ENCODE measurements around the gene ABTB1.

Gene ABTB1

DNA sequence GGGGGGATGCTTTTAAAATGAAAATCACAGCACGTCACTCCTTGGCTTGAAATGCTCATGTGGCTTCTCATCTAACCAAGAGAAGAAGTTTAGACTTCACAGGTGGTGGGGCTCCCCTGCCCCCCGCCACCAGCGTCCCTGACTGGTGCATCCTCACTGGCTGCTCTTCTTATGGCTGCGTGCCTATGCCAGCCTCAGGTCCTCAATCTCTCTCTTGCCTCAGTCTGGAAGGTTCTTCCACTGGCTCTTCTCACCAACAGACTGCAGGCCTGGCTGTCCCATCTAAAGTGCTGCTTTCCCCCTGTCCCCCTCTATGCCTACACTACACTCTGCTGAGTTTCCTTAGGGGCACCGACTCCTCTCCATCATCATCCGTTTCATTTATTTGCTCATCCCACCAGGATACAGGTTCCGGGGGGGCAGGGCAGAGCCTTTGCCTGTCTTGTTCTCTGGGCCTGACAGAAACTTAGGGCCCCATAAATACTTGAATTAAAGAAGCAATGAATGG is 20.6 kb downstream of the ABTB1 start:
- H3K18ac ChIP-seq (ENCODE audit: low read depth in 1 of 2, low read length in 2 of 2) = no peak overlapping the region
- H2BK15ac ChIP-seq (ENCODE audit: low read depth, poor library complexity, severe bottlenecking) = no peak overlapping the region
- no peak overlapping the region for H3K4me2 ChIP-seq (ENCODE audit: low read length, poor library complexity, severe bottlenecking)
- H3K4me3 ChIP-seq (ENCODE audit: insufficient read depth in 1 of 2, low read depth in 1 of 2, low read length in 2 of 2) = no peak overlapping the region
- H4K91ac ChIP-seq (ENCODE audit: low read length) = no peak overlapping the region
- peaks cover 41 to 49% of the 10 kb centered on the region in 2 experiments for H3K36me3 ChIP-seq (ENCODE audit: control insufficient read depth in 1 of 2, insufficient read depth in 2 of 2, low read depth in 1 of 2, low read length in 2 of 2)
- H2BK120ac ChIP-seq (ENCODE audit: low read depth, low read length) = no peak overlapping the region
- no peak overlapping the region for H2BK12ac ChIP-seq (ENCODE audit: low read length in 2 of 2)
- no peak overlapping the region for H4K8ac ChIP-seq (ENCODE audit: low read length)
- no peak overlapping the region for H2AFZ ChIP-seq (ENCODE audit: low read depth, low read length)
- no peak overlapping the region for H3K4ac ChIP-seq (ENCODE audit: low read depth in 1 of 2, low read length in 2 of 2)
- H3K79me1 ChIP-seq (replicated peaks; ENCODE audit: low read length, poor library complexity, severe bottlenecking) = peaks cover 19% of the 10 kb centered on the region
- H2AK5ac ChIP-seq (ENCODE audit: low read length, severe bottlenecking) = peak overlapping the region; percentile 1
- no peak overlapping the region for H3K23ac ChIP-seq (ENCODE audit: low read length in 2 of 2)
- no peaks in the 10 kb centered on the region for H3K9me3 ChIP-seq (ENCODE audit: control insufficient read depth, low read length)
- 95% methylated on average over 7 of the region's 7 CpGs for WGBS
- no peak overlapping the region for H3K27ac ChIP-seq (ENCODE audit: low read length, poor library complexity, severe bottlenecking)
- no peak overlapping the region for H3K9ac ChIP-seq (ENCODE audit: low read length)
- H3K4me1 ChIP-seq (ENCODE audit: control insufficient read depth, insufficient read depth, low read depth, low read length) = peaks cover 69% of the 10 kb centered on the region
- H3K27me3 ChIP-seq (ENCODE audit: control insufficient read depth in 1 of 2, insufficient read depth in 1 of 2, low read length in 2 of 2) = no peaks in the 10 kb centered on the region
- H3K14ac ChIP-seq (ENCODE audit: low read length in 2 of 2) = no peak overlapping the region
- H2BK5ac ChIP-seq (ENCODE audit: low read depth, low read length, poor library complexity, severe bottlenecking) = no peak overlapping the region
- DNase-seq = no peak

DNA sequence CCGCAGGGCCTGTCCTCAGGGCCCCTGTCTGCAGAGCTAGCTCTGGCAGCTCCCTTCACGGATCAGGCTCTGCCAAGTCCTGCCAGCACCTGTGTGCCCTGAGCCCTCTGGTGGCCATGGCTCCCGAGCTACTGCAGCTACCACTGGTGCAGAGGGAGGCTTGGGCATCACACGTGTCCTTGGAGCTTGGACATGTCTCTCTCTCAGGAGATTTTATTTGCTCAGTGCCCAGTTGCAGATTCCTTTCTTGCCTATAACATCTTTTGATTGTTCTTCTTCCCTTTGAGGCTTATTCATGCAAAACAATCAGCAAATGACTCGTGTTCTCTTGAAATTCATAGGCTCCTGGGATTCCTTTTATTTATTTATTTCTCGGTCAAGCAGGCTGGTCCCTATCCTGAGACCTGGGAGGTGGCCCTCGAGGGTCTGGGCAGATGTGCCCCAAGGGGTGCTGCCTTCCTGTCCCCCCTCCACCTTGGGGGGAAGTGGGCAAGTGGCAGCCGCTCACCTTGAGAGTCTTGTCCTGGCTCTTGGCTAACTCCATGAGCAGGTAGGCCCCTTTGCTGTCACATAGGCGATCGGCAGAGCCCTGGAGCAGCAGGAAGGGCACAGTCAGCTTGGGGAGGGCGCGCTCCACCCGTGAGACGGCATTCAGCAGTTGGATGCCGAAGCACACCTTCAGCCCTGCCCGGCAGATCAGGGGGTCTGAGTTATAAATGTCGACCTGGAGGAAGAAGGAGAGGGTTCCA is 21.9 kb downstream of the ABTB1 start:
- Histone ChIP-seq H3K27me3 (ENCODE audit: control insufficient read depth in 1 of 2, insufficient read depth in 1 of 2, low read length in 2 of 2) (no peaks in the 10 kb centered on the region), H2BK120ac (ENCODE audit: low read depth, low read length) (no peak overlapping the region), H3K79me1 (replicated peaks; ENCODE audit: low read length, poor library complexity, severe bottlenecking) (peaks cover 20% of the 10 kb centered on the region), H3K4me2 (ENCODE audit: low read length, poor library complexity, severe bottlenecking) (no peak overlapping the region), H4K91ac (ENCODE audit: low read length) (no peak overlapping the region), H2AK5ac (ENCODE audit: low read length, severe bottlenecking) (peak overlapping the region; percentile 60), H3K4me1 (ENCODE audit: control insufficient read depth, insufficient read depth, low read depth, low read length) (peaks cover 64% of the 10 kb centered on the region), H2BK15ac (ENCODE audit: low read depth, poor library complexity, severe bottlenecking) (no peak overlapping the region), H3K4me3 (ENCODE audit: insufficient read depth in 1 of 2, low read depth in 1 of 2, low read length in 2 of 2) (no peak overlapping the region), H4K8ac (ENCODE audit: low read length) (no peak overlapping the region), H3K36me3 (ENCODE audit: control insufficient read depth in 1 of 2, insufficient read depth in 2 of 2, low read depth in 1 of 2, low read length in 2 of 2) (peaks cover 33 to 43% of the 10 kb centered on the region in 2 experiments), H3K9ac (ENCODE audit: low read length) (no peak overlapping the region), H2BK12ac (ENCODE audit: low read length in 2 of 2) (no peak overlapping the region), H2BK5ac (ENCODE audit: low read depth, low read length, poor library complexity, severe bottlenecking) (no peak overlapping the region), H3K9me3 (ENCODE audit: control insufficient read depth, low read length) (no peaks in the 10 kb centered on the region), H2AFZ (ENCODE audit: low read depth, low read length) (no peak overlapping the region), H3K14ac (ENCODE audit: low read length in 2 of 2) (no peak overlapping the region), H3K23ac (ENCODE audit: low read length in 2 of 2) (no peak overlapping the region), H3K18ac (ENCODE audit: low read depth in 1 of 2, low read length in 2 of 2) (peak overlapping the region in 1 of 2 experiments; percentile 24), H3K4ac (ENCODE audit: low read depth in 1 of 2, low read length in 2 of 2) (no peak overlapping the region), H3K27ac (ENCODE audit: low read length, poor library complexity, severe bottlenecking) (no peak overlapping the region)
- WGBS = 86% methylated on average over 17 of the region's 17 CpGs
- DNase-seq = no peak

DNA sequence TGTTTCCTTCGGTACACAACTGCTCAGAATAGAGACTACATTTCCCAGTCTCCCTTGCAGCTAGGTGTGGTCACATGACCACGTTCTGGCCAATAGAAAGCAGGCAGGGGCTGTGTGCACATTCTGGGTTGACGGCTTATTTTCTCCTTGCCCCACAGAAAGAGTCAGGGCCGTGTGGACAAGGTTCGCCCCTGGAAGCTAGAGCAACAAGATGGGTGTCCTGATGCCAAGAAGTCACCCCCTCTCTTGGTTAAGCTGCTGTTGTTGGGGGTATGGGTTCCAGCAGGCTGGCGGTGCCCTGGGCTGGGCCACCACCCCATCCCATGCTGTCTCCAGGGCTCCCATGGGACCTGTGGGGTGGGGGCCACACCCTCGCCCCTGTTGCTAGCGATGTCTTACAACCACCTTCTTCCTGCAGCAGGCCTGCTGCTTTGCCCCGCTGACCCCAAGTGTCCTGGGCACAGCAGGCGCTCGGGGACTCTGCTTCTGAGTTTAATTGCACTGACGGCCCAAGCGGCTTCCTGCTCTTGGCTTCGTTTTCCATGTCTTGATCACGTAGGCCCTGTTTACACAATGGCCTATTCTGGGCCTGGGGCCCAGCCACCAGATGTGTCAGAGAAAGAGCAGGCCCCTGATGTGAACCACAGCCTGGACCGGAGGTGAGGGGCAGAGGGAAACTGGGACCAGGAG is 24.9 kb downstream of the ABTB1 start:
- Histone ChIP-seq H4K91ac (ENCODE audit: low read length) (peak overlapping the region; percentile 94), H3K4me3 (ENCODE audit: insufficient read depth in 1 of 2, low read depth in 1 of 2, low read length in 2 of 2) (peak overlapping the region in 1 of 2 experiments; percentile 25), H2BK5ac (ENCODE audit: low read depth, low read length, poor library complexity, severe bottlenecking) (no peak overlapping the region), H3K79me1 (replicated peaks; ENCODE audit: low read length, poor library complexity, severe bottlenecking) (peaks cover 36% of the 10 kb centered on the region), H4K8ac (ENCODE audit: low read length) (peak overlapping the region; percentile 98), H3K27me3 (ENCODE audit: control insufficient read depth in 1 of 2, insufficient read depth in 1 of 2, low read length in 2 of 2) (no peaks in the 10 kb centered on the region), H2AFZ (ENCODE audit: low read depth, low read length) (peak overlapping the region; percentile 30), H2BK15ac (ENCODE audit: low read depth, poor library complexity, severe bottlenecking) (peak overlapping the region; percentile 35), H3K23ac (ENCODE audit: low read length in 2 of 2) (no peak overlapping the region), H3K18ac (ENCODE audit: low read depth in 1 of 2, low read length in 2 of 2) (peak overlapping the region; percentile 74 to 81), H3K4ac (ENCODE audit: low read depth in 1 of 2, low read length in 2 of 2) (peak overlapping the region; percentile 55 to 84), H3K36me3 (ENCODE audit: control insufficient read depth in 1 of 2, insufficient read depth in 2 of 2, low read depth in 1 of 2, low read length in 2 of 2) (peaks cover 17 to 48% of the 10 kb centered on the region in 2 experiments), H2BK120ac (ENCODE audit: low read depth, low read length) (peak overlapping the region; percentile 74), H3K4me2 (ENCODE audit: low read length, poor library complexity, severe bottlenecking) (no peak overlapping the region), H3K9ac (ENCODE audit: low read length) (peak overlapping the region; percentile 64), H3K9me3 (ENCODE audit: control insufficient read depth, low read length) (no peaks in the 10 kb centered on the region), H2BK12ac (ENCODE audit: low read length in 2 of 2) (peak overlapping the region; percentile 69 to 79), H3K27ac (ENCODE audit: low read length, poor library complexity, severe bottlenecking) (peak overlapping the region; percentile 63), H3K14ac (ENCODE audit: low read length in 2 of 2) (peak overlapping the region in 1 of 2 experiments; percentile 6), H2AK5ac (ENCODE audit: low read length, severe bottlenecking) (peak overlapping the region; percentile 14), H3K4me1 (ENCODE audit: control insufficient read depth, insufficient read depth, low read depth, low read length) (peaks cover 50% of the 10 kb centered on the region)
- 38% methylated on average over 16 of the region's 16 CpGs for WGBS
- peak; percentile 84 for DNase-seq

DNA sequence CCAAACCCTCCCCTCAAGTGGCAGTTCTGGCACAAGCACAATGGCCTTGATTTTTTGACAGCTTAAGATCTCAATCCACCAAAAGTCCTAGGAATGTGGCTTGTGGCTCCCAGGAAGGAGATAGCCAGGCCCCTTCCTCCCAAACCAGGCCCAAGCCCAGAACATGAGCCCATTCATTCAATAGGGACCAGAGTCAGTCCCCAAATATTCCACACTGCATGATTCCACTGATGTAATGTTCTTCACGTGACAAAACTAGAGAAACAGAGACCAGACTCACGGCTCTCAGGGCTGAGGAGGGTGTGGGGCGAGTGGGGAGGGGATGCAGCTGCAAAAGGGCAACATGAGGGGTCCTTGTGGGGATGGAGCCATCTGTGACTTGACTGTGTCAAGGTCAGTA is 25.5 kb downstream of the ABTB1 start:
- Histone ChIP-seq H2BK15ac (ENCODE audit: low read depth, poor library complexity, severe bottlenecking) (no peak overlapping the region), H2AFZ (ENCODE audit: low read depth, low read length) (no peak overlapping the region), H3K4me1 (ENCODE audit: control insufficient read depth, insufficient read depth, low read depth, low read length) (peaks cover 47% of the 10 kb centered on the region), H3K4me3 (ENCODE audit: insufficient read depth in 1 of 2, low read depth in 1 of 2, low read length in 2 of 2) (no peak overlapping the region), H3K27ac (ENCODE audit: low read length, poor library complexity, severe bottlenecking) (peak overlapping the region; percentile 52), H4K91ac (ENCODE audit: low read length) (peak overlapping the region; percentile 94), H3K18ac (ENCODE audit: low read depth in 1 of 2, low read length in 2 of 2) (peak overlapping the region; percentile 11 to 64), H3K4ac (ENCODE audit: low read depth in 1 of 2, low read length in 2 of 2) (peak overlapping the region; percentile 20 to 84), H2BK12ac (ENCODE audit: low read length in 2 of 2) (peak overlapping the region; percentile 69 to 79), H3K36me3 (ENCODE audit: control insufficient read depth in 1 of 2, insufficient read depth in 2 of 2, low read depth in 1 of 2, low read length in 2 of 2) (peaks cover 14 to 45% of the 10 kb centered on the region in 2 experiments), H3K9me3 (ENCODE audit: control insufficient read depth, low read length) (no peaks in the 10 kb centered on the region), H3K4me2 (ENCODE audit: low read length, poor library complexity, severe bottlenecking) (no peak overlapping the region), H3K9ac (ENCODE audit: low read length) (peak overlapping the region; percentile 64), H3K23ac (ENCODE audit: low read length in 2 of 2) (no peak overlapping the region), H2BK5ac (ENCODE audit: low read depth, low read length, poor library complexity, severe bottlenecking) (no peak overlapping the region), H2BK120ac (ENCODE audit: low read depth, low read length) (no peak overlapping the region), H2AK5ac (ENCODE audit: low read length, severe bottlenecking) (peak overlapping the region; percentile 14), H4K8ac (ENCODE audit: low read length) (peak overlapping the region; percentile 98), H3K79me1 (replicated peaks; ENCODE audit: low read length, poor library complexity, severe bottlenecking) (peaks cover 35% of the 10 kb centered on the region), H3K27me3 (ENCODE audit: control insufficient read depth in 1 of 2, insufficient read depth in 1 of 2, low read length in 2 of 2) (no peaks in the 10 kb centered on the region), H3K14ac (ENCODE audit: low read length in 2 of 2) (no peak overlapping the region)
- no peak for DNase-seq
- 91% methylated on average over 3 of the region's 3 CpGs for WGBS
